Measurements from ENCODE around the gene RCBTB1.

RCBTB1 gene

DNA sequence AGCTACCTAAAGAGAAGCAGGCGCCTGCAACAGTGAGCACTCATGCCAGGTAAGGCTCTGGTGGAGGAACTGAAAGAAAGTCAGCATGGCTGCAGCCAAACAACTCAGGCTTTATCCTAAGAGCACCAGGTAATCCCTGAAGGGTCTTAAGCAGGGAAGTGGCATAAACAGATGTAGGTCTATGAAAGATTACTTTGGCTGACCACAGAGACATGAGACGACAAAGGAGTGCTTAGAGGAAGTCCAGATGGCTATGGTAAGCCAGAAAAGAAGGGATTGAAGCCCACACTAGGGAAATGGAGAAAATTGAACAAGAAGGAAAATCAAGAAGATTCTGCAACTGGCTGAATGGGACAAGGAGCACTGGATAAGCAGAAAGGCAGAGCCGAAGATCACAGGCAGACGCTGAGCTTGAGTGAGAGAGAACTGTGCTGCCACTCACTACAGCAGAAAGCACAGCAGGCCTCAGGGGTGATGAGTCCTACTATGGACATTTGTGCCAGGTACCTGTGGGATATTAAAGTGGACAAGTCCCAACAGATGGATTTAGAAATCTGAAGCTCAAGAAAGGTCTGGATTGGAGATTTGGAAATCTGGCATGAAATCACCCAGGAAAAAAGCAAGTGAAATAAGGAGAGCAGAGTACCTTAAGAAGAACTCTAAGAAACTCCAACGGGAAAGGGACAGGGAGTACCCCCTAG lies 4.2 kb downstream of the RCBTB1 start:
- Histone ChIP-seq H3K36me3 (peaks cover 9% of the 10 kb centered on the region), H3K9me3 (no peaks in the 10 kb centered on the region), H3K4me3 (ENCODE audit: low read depth, low read length) (no peak overlapping the region), H3K27me3 (no peaks in the 10 kb centered on the region), H3K4me1 (no peaks in the 10 kb centered on the region)
- TF ChIP-seq, protein P1, sequence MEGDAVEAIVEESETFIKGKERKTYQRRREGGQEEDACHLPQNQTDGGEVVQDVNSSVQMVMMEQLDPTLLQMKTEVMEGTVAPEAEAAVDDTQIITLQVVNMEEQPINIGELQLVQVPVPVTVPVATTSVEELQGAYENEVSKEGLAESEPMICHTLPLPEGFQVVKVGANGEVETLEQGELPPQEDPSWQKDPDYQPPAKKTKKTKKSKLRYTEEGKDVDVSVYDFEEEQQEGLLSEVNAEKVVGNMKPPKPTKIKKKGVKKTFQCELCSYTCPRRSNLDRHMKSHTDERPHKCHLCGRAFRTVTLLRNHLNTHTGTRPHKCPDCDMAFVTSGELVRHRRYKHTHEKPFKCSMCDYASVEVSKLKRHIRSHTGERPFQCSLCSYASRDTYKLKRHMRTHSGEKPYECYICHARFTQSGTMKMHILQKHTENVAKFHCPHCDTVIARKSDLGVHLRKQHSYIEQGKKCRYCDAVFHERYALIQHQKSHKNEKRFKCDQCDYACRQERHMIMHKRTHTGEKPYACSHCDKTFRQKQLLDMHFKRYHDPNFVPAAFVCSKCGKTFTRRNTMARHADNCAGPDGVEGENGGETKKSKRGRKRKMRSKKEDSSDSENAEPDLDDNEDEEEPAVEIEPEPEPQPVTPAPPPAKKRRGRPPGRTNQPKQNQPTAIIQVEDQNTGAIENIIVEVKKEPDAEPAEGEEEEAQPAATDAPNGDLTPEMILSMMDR (IDR thresholded peaks at IDR 0.05; ENCODE audit: low read depth, low read length) = no peak
- DNase-seq = no peak

DNA sequence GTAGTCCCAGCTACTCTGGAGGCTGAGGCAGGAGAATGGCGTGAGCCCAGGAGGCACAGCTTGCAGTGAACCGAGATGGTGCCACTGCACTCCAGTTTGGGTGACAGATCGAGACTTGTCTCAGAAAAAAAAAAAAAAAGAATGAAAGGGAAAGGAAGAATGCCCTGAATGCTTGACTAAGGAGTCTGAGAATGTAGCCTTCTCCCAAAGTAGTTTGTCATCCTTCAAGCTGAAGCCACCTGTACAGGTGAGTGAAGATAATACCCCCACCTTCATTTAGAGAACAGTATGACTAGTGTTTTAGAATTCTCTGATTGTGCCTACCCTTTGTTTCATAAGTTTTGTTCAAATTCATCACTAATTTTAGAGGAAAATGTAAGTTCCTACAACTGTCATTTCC lies 5.9 kb downstream of the RCBTB1 start:
- no peaks in the 10 kb centered on the region for H3K4me1 ChIP-seq
- H3K36me3 ChIP-seq = peaks cover 14% of the 10 kb centered on the region
- no peak overlapping the region for H3K4me3 ChIP-seq (ENCODE audit: low read depth, low read length)
- H3K27me3 ChIP-seq = no peaks in the 10 kb centered on the region
- TF ChIP-seq, protein P1 (IDR thresholded peaks at IDR 0.05; ENCODE audit: low read depth, low read length) = no peak
- no peaks in the 10 kb centered on the region for H3K9me3 ChIP-seq
- no peak for DNase-seq

DNA sequence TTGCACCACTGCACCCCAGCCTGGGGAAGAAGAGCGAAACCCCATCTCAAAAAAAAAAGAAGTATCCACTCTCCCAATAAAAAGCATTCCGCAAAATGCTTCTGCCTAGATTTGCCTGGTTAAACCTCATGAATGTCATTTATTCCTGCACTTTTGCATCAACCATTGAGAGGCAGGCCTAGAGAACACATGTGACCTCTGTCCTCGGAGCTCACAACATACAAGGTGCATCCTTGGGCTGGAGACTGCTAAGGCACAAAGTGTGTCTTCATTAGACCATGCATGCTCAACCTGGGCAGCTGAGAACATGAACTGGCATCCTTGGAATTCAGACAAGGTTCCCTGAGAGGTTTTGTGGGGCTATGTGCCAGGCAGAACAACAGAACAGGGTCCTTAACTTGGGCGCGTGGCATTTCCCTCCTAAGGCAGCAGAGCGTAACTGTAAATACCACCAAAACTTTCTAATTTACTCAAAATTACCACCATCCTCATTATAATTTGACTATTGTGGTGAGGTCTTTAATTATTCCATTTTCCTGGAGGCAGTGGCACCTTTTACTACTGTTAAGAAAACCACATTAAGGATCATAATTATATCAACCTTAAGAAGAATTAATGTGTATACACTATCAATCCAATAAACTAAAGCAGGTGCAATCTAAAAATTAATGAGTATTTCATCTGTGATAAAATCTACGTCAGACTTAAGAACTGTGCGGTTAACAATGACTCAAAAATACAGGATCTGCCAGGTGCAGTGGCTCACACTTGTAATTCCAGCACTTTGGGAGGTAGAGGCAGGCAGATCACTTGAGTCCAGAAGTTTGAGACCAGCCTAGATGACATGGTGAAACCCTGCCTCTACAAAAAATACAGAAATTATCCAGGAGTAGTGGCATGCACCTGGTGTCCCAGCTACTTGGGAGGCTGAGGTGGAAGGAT lies 13.8 kb downstream of the RCBTB1 start:
- Histone ChIP-seq H3K36me3 (peaks cover 8% of the 10 kb centered on the region; the same call in 1 of the 2 replicates), H3K4me3 (ENCODE audit: low read depth, low read length) (no peak overlapping the region), H3K9me3 (no peaks in the 10 kb centered on the region), H3K4me1 (no peaks in the 10 kb centered on the region), H3K27me3 (no peaks in the 10 kb centered on the region)
- DNase-seq = no peak
- TF ChIP-seq, protein P1 (IDR thresholded peaks at IDR 0.05; ENCODE audit: low read depth, low read length) = no peak

DNA sequence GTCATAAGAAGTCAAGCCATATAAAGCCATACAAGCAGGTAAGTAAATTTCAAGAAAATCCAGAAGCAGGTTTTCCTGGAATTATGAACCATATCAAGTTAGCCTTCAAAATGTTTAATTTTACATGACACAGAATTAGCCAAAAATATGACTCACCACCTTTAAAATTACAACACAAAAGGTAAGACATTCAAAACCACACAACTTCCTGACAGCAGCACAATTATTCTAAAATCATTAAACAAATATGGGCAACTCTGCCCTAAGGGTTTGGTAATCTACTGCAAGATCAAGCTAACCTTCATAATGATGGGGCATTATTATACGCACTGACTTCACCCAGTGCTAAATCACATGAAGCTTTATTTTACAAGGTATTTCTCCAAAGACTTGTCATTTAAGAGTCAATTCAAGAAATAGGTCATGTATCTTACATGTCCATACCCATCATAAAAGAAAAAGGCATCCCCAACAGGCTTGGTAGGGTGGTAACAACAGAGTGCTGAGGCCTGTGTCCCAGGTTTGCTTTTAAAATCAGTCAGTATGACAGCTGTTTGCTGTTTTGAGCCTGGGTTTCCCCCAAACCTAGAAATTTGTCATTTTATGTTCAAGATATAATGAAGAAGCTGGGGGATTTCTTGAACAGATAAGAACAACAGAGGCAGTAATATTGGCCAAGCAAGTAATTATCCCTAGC lies 15.2 kb downstream of the RCBTB1 start:
- no peaks in the 10 kb centered on the region for H3K27me3 ChIP-seq
- no peak overlapping the region for H3K4me3 ChIP-seq (ENCODE audit: low read depth, low read length)
- no peaks in the 10 kb centered on the region for H3K4me1 ChIP-seq
- DNase-seq = no peak
- TF ChIP-seq, protein P1 (IDR thresholded peaks at IDR 0.05; ENCODE audit: low read depth, low read length) = no peak
- no peaks in the 10 kb centered on the region for H3K9me3 ChIP-seq
- H3K36me3 ChIP-seq = peaks cover 11% of the 10 kb centered on the region; the same call in 1 of the 2 replicates

DNA sequence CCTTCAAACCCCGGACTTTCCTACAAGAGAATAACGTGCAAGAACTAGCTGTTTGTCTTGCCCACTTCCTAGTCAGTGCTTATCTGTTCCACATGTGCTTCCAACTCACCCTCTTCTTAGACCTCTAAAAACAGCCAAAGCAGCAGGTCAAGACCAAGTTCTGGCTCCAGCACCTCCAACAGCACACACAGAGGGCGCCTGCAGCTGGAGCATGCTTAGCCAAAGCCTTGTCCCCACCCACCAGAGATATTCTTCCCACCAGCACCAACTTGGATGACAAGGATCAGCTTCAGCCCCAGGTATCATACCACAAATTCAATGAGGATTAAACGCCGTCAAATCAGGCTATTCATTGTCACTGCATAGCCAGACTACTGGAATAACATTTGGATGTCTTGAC lies 17.9 kb downstream of the RCBTB1 start:
- Histone ChIP-seq H3K4me3 (ENCODE audit: low read depth, low read length) (no peak overlapping the region), H3K36me3 (peaks cover 11% of the 10 kb centered on the region; the same call in 1 of the 2 replicates), H3K9me3 (no peaks in the 10 kb centered on the region), H3K4me1 (no peaks in the 10 kb centered on the region), H3K27me3 (no peaks in the 10 kb centered on the region)
- TF ChIP-seq, protein P1 (IDR thresholded peaks at IDR 0.05; ENCODE audit: low read depth, low read length) = no peak
- DNase-seq = no peak

All from BE2C (cell line).